ENCODE measurements around the gene ELF1. TPM values are rescaled to one million over a fixed set of nuclear protein-coding genes. Genes with fewer than 3 reads are reported as not detected.
"Not testable (repeated sequence)": the region's sequence is repeated elsewhere in the genome, so short reads cannot be mapped to it uniquely, and the experiment has no call there.

The ELF1 gene
- total RNA-seq, 2 donors from 2014 or later: 36.0 to 44.1 TPM

DNA sequence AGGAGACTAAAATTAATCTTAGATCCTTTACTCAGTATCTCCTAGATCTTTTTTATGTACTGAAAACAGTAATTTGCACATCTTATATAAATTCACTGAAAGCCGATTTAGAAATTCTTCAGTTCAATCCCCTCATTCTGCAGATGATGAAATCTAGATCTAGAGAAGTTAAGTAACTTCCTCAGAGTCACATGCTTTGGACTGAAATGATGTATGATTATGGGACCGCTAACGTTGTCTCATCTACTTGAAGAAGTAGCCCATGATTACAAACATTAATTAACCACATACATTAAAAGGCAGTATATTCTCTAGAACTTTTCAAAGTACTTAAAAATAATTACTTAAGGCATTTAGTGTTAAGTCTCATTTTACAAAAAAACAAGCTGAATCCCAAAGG is 37.8 kb downstream of the ELF1 start:
- no peaks in the 10 kb centered on the region for H3K36me3 Mint-ChIP-seq (ENCODE audit: low read depth)
- DNase-seq: no peak
- no peak overlapping the region for H3K4me3 Mint-ChIP-seq
- no peak overlapping the region for H3K27ac ChIP-seq (ENCODE audit: low read depth, low read length)
- H3K9me3 Mint-ChIP-seq: no peaks in the 10 kb centered on the region
- H3K9me3 ChIP-seq (ENCODE audit: control insufficient read depth, low read length): no peaks in the 10 kb centered on the region
- H3K27me3 Mint-ChIP-seq (ENCODE audit: insufficient read depth): no peaks in the 10 kb centered on the region
- H3K9ac ChIP-seq (ENCODE audit: extremely low read depth, low read length, poor library complexity, severe bottlenecking): no peak overlapping the region
- peaks cover 4% of the 10 kb centered on the region for H3K36me3 ChIP-seq (ENCODE audit: control insufficient read depth, insufficient read depth, low read length)
- H3K4me1 ChIP-seq (ENCODE audit: control insufficient read depth, insufficient read depth, low read length): no peaks in the 10 kb centered on the region
- H3K27ac Mint-ChIP-seq: no peak overlapping the region
- no peak overlapping the region for H3K4me3 ChIP-seq (ENCODE audit: low read length)
- H3K4me1 Mint-ChIP-seq: peaks cover 23% of the 10 kb centered on the region
- 87 to 100% methylated on average over 2 of the region's 3 CpGs for WGBS, 2 experiments (ENCODE audit: insufficient coverage in 1 of 2, insufficient read length in 1 of 2)
- H3K27me3 ChIP-seq (ENCODE audit: control insufficient read depth, insufficient read depth, low read length, poor library complexity, severe bottlenecking): no peaks in the 10 kb centered on the region
- TF ChIP-seq, protein P1, sequence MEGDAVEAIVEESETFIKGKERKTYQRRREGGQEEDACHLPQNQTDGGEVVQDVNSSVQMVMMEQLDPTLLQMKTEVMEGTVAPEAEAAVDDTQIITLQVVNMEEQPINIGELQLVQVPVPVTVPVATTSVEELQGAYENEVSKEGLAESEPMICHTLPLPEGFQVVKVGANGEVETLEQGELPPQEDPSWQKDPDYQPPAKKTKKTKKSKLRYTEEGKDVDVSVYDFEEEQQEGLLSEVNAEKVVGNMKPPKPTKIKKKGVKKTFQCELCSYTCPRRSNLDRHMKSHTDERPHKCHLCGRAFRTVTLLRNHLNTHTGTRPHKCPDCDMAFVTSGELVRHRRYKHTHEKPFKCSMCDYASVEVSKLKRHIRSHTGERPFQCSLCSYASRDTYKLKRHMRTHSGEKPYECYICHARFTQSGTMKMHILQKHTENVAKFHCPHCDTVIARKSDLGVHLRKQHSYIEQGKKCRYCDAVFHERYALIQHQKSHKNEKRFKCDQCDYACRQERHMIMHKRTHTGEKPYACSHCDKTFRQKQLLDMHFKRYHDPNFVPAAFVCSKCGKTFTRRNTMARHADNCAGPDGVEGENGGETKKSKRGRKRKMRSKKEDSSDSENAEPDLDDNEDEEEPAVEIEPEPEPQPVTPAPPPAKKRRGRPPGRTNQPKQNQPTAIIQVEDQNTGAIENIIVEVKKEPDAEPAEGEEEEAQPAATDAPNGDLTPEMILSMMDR (conservative IDR thresholded peaks at IDR 0.05): no peak

DNA sequence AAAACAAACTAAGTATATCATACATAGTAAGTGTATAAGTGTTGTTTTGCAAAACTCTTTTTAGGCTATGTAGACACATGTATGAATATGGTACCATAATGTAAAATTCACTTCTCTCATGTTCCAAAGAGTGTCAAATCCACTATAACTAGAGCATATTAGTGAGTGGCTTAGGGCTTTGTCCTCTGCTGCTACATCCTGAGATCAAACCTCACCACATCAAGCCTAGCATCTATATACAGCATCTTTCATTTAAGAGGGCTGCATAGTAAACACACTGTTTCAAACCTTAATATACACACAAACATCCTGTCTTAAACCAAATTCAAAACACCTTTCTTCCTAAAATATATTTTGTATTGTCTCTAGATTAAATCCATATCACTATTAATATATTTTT is 38.7 kb downstream of the ELF1 start:
- DNase-seq: no peak
- no peaks in the 10 kb centered on the region for H3K9me3 ChIP-seq (ENCODE audit: control insufficient read depth, low read length)
- H3K4me1 ChIP-seq (ENCODE audit: control insufficient read depth, insufficient read depth, low read length): no peaks in the 10 kb centered on the region
- no peak overlapping the region for H3K9ac ChIP-seq (ENCODE audit: extremely low read depth, low read length, poor library complexity, severe bottlenecking)
- TF ChIP-seq, protein P1 (conservative IDR thresholded peaks at IDR 0.05): no peak
- Mint-ChIP-seq H3K27ac (no peak overlapping the region), H3K4me1 (peaks cover 23% of the 10 kb centered on the region), H3K4me3 (no peak overlapping the region), H3K36me3 (ENCODE audit: low read depth) (no peaks in the 10 kb centered on the region), H3K27me3 (ENCODE audit: insufficient read depth) (no peaks in the 10 kb centered on the region), H3K9me3 (no peaks in the 10 kb centered on the region)
- no peak overlapping the region for H3K27ac ChIP-seq (ENCODE audit: low read depth, low read length)
- no peaks in the 10 kb centered on the region for H3K27me3 ChIP-seq (ENCODE audit: control insufficient read depth, insufficient read depth, low read length, poor library complexity, severe bottlenecking)
- peaks cover 4% of the 10 kb centered on the region for H3K36me3 ChIP-seq (ENCODE audit: control insufficient read depth, insufficient read depth, low read length)
- H3K4me3 ChIP-seq (ENCODE audit: low read length): no peak overlapping the region

- Histone ChIP-seq H3K36me3 (ENCODE audit: control insufficient read depth, insufficient read depth, low read length) (peaks cover 4% of the 10 kb centered on the region), H3K4me3 (ENCODE audit: low read length) (no peak overlapping the region), H3K27me3 (ENCODE audit: control insufficient read depth, insufficient read depth, low read length, poor library complexity, severe bottlenecking) (no peaks in the 10 kb centered on the region), H3K9ac (ENCODE audit: extremely low read depth, low read length, poor library complexity, severe bottlenecking) (no peak overlapping the region), H3K9me3 (ENCODE audit: control insufficient read depth, low read length) (no peaks in the 10 kb centered on the region), H3K4me1 (ENCODE audit: control insufficient read depth, insufficient read depth, low read length) (no peaks in the 10 kb centered on the region), H3K27ac (ENCODE audit: low read depth, low read length) (no peak overlapping the region)
- no peak overlapping the region for H3K27ac Mint-ChIP-seq
- H3K4me1 Mint-ChIP-seq: peaks cover 30% of the 10 kb centered on the region
- H3K36me3 Mint-ChIP-seq (ENCODE audit: low read depth): no peaks in the 10 kb centered on the region
- no peaks in the 10 kb centered on the region for H3K9me3 Mint-ChIP-seq
- TF ChIP-seq, protein P1 (conservative IDR thresholded peaks at IDR 0.05): no peak
- no peak for DNase-seq
- 81 to 93% methylated on average over 2 to 3 of the region's 3 CpGs for WGBS, 2 experiments (ENCODE audit: insufficient coverage in 1 of 2, insufficient read length in 1 of 2)
- H3K4me3 Mint-ChIP-seq: no peak overlapping the region
- no peaks in the 10 kb centered on the region for H3K27me3 Mint-ChIP-seq (ENCODE audit: insufficient read depth)
These were observed 39.9 kb downstream of the ELF1 start for GRCh38 chr13:40979232-40979631.

DNA sequence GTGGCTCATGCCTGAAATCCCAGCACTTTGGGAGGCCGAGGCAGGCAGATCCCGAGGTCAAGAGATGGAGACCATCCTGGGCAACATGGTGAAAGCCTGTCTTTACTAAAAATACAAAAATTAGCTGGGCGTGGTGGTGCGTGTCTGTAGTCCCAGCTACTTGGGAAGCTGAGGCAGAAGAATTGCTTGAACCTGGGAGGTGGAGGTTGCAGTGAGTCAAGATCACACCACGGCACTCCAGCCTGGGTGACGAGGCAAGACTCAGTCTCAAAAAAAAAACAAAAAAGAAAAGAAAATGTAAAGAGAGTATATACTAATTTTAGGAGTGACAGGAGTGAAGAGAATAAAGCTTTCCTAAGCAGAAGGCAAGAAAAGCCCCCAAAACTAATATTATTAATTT is 41.0 kb downstream of the ELF1 start:
- H3K9me3 ChIP-seq (ENCODE audit: control insufficient read depth, low read length); H3K36me3 Mint-ChIP-seq (ENCODE audit: low read depth); H3K27ac ChIP-seq (ENCODE audit: low read depth, low read length); H3K9ac ChIP-seq (ENCODE audit: extremely low read depth, low read length, poor library complexity, severe bottlenecking); H3K27me3 Mint-ChIP-seq (ENCODE audit: insufficient read depth); H3K4me1 ChIP-seq (ENCODE audit: control insufficient read depth, insufficient read depth, low read length); H3K9me3 Mint-ChIP-seq; H3K4me3 ChIP-seq (ENCODE audit: low read length); DNase-seq; H3K27me3 ChIP-seq (ENCODE audit: control insufficient read depth, insufficient read depth, low read length, poor library complexity, severe bottlenecking); H3K4me3 Mint-ChIP-seq; H3K36me3 ChIP-seq (ENCODE audit: control insufficient read depth, insufficient read depth, low read length): not testable (repeated sequence)
- peaks cover 27% of the 10 kb centered on the region for H3K4me1 Mint-ChIP-seq
- peak overlapping the region; percentile 58 for H3K27ac Mint-ChIP-seq
- 82 to 98% methylated on average over 3 to 6 of the region's 6 CpGs for WGBS, 2 experiments (ENCODE audit: insufficient coverage in 1 of 2, insufficient read length in 1 of 2)
